HG03460 (cell line): ENCODE results near the gene LHX8.

Source experiments
- ATAC-seq: cut with Tn5 transposase; IDR thresholded peaks from one replicate; pipeline ENCODE4 v1.9.1; 2021; ENCODE audit not compliant: unreplicated experiment

Gene LHX8

DNA sequence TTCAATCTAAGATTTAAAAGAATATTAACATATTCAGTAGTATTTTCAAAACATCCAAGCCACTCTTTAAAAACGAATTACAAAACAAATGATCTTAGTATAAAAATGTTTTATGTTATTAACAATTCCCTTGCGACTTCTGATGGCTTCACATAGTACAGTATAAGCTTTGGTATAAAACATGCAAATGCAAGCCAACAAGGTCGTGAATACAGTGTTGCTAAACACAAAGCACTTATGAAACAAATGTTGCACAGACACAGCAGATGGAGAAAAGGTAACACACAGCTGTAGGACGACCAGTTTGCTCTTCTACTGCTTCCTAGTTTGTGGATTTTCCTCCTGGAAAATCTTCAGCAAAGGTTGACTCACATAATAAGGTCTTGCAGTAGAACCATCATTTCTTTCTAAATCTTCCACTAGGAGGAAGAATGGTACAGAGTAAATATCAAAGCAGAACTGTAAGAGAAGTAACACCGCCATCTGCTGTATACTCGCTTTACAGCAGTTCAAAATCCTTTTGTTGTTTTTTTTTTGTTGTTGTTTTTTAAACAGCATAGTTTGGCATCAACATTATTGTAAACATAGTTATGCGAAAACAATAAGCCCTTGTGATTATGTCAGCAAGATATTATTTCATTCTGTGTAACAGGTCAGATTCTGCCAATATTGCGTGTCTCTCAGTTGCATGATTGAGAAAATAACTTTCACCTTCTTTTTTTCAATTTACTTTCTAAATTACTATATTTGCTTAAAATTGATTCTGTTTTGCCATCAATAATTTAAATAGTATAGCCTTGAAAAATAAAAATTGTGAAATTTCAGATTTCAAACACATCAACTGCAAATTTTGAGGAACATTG is 69.5 kb downstream of the LHX8 start:
- no peak for ATAC-seq

DNA sequence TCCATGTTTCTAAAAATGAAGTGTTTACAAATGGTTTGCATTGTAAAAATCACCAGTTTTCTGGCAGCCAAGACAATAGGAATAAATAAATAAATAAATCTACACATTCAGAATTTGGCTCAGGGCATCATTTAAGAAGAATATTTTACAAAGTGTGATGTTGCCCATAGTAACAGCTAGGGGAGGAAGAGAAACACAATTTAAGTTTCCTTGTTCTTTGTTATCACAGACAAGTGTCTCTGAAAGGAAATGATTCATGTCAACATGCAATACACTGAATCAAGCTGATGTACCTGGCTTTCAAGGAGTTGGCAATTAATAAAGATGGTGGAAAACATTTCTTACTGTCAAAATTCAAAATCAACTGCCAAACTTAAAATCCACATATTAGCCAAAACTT is 74.7 kb downstream of the LHX8 start:
- ATAC-seq, result no peak
